GM12878 (cell line): ENCODE measurements around the gene PDE11A. TPM values are rescaled to one million over a fixed set of nuclear protein-coding genes. Genes with fewer than 3 reads are reported as not detected.

Source experiments
- ATAC-seq: fragments of 200-7000 bp; cut with Tn5 transposase; 3 replicates; pipeline ENCODE4 v1.9.1; 2020; ENCODE audit warnings: mild to moderate bottlenecking, moderate library complexity
- BruUV-seq: library from RNA; stranded (reverse); fragments of 400-500 nt; replicated peaks from 2 replicates; lab custom pipeline; 2021; lab: Mats Ljungman, UMichigan
- CTCF ChIA-PET: fragments of 300-600 bp; sonication (Branson Sonifier 250); formaldehyde crosslinking; extraction: SDS; loops from one replicate; lab custom pipeline; 2021; ENCODE audit warnings: inconsistent platforms; lab: Yijun Ruan, JAX
- POLR2A ChIA-PET: fragments of 350-600 bp; formaldehyde crosslinking; extraction: SDS; loops from one replicate; lab custom pipeline; 2021; ENCODE audit warnings: inconsistent platforms; lab: Charles Lee
- RAD21 ChIA-PET: fragments of 300-600 bp; sonication (Branson Sonifier 250); formaldehyde crosslinking; loops from one replicate; lab custom pipeline; 2023; ENCODE audit warnings: antibody characterized with exemption; ENCODE audit not compliant: unreplicated experiment; lab: Charles Lee
- SMC1A ChIA-PET: fragments of 300-600 bp; sonication (Branson Sonifier 250); formaldehyde crosslinking; loops from one replicate; lab custom pipeline; 2023; ENCODE audit not compliant: unreplicated experiment, uncharacterized antibody; lab: Charles Lee
- DNase-seq: peaks from one replicate; pipeline ENCODE4 v3.0.0-alpha.2; 2011; ENCODE audit warnings: low read depth, low spot score
- FAIRE-seq: peaks from 3 replicates; lab custom pipeline; 2011; peaks lifted over from hg19 to GRCh38; lab: Jason Lieb, UNC
- H2AFZ ChIP-seq: 2 replicates; pipeline ENCODE4 v1.6.0; 2011; ENCODE audit warnings: low read depth, low read length, control low read depth; ENCODE audit not compliant: control insufficient read depth
- H3K27ac ChIP-seq: 2 replicates; pipeline ENCODE4 v1.5.1; 2011; ENCODE audit warnings: control low read depth; ENCODE audit not compliant: control insufficient read depth, insufficient read depth
- H3K27me3 ChIP-seq, 2 experiments: replicated peaks in 1 of 2; 2 replicates each; pipeline versions ENCODE4 v1.6.0 to v1.6.1; 2011; ENCODE audit warnings: low read length in 1 of 2; ENCODE audit not compliant: control insufficient read depth in 2 of 2, insufficient read depth in 2 of 2
- H3K36me3 ChIP-seq, 2 experiments: 2 replicates each; pipeline ENCODE4 v1.5.1; 2011; ENCODE audit warnings: low read length in 1 of 2; ENCODE audit not compliant: control insufficient read depth in 2 of 2, insufficient read depth in 2 of 2
- H3K4me1 ChIP-seq: 2 replicates; pipeline ENCODE4 v1.6.1; 2011; ENCODE audit warnings: mild to moderate bottlenecking, low read length, moderate library complexity, mixed read lengths; ENCODE audit not compliant: control insufficient read depth, insufficient read depth
- H3K4me2 ChIP-seq: 2 replicates; pipeline ENCODE4 v1.6.0; 2011; ENCODE audit warnings: control low read depth; ENCODE audit not compliant: control insufficient read depth, insufficient read depth
- H3K4me3 ChIP-seq: fragments of 200-600 bp; sonication (generic); 2 replicates; pipeline ENCODE4 v1.5.1; 2016
- H3K79me2 ChIP-seq: 2 replicates; pipeline ENCODE4 v1.6.0; 2011; ENCODE audit warnings: low read length; ENCODE audit not compliant: control insufficient read depth, insufficient read depth
- H3K9ac ChIP-seq: 2 replicates; pipeline ENCODE4 v1.8.0; 2011; ENCODE audit warnings: low read length, control low read depth, mixed read lengths; ENCODE audit not compliant: control insufficient read depth, insufficient read depth
- H3K9me3 ChIP-seq: replicated peaks from 3 replicates; pipeline ENCODE4 v1.5.1; 2011; ENCODE audit warnings: mild to moderate bottlenecking, low read length; ENCODE audit not compliant: control insufficient read depth, insufficient read depth
- H4K20me1 ChIP-seq: 2 replicates; pipeline ENCODE4 v1.6.0; 2011; ENCODE audit not compliant: control insufficient read depth, insufficient read depth
- ASH2L ChIP-seq: fragments of 300-600, 200-600 bp; sonication (generic); IDR thresholded peaks from 2 replicates; pipeline ENCODE4 v1.6.1; 2017; ENCODE audit warnings: low read depth, mild to moderate bottlenecking, borderline replicate concordance
- BHLHE40 ChIP-seq, 2 experiments: fragments of 450-650 bp in 1 of 2; IDR thresholded peaks; 2 replicates each; pipeline ENCODE4 v1.6.1; 2011 to 2017; ENCODE audit warnings: low read depth in 2 of 2, borderline replicate concordance in 1 of 2, improper control_type of control experiment in 1 of 2, low read length in 1 of 2, mild to moderate bottlenecking in 1 of 2
- BRCA1 ChIP-seq: IDR thresholded peaks from 2 replicates; pipeline ENCODE4 v1.6.1; 2011; ENCODE audit warnings: low read depth, low read length, improper control_type of control experiment
- CBX3 ChIP-seq: fragments of 200-600 bp; sonication (generic); IDR thresholded peaks from 2 replicates; pipeline ENCODE4 v1.6.1; 2016; ENCODE audit warnings: low read depth, borderline replicate concordance
- CHD2 ChIP-seq: IDR thresholded peaks from 2 replicates; pipeline ENCODE4 v1.6.1; 2011; ENCODE audit warnings: low read depth, low read length, improper control_type of control experiment, borderline replicate concordance
- CREB1 ChIP-seq: IDR thresholded peaks from 2 replicates; pipeline ENCODE4 v1.6.1; 2012; ENCODE audit warnings: low read depth, mild to moderate bottlenecking, inconsistent platforms
- CREM ChIP-seq: IDR thresholded peaks from 2 replicates; pipeline ENCODE4 v1.6.1; 2014; ENCODE audit warnings: antibody characterized with exemption, low read depth
- EGR1 ChIP-seq, 2 experiments: IDR thresholded peaks; 1 replicate in 1 of 2; 2 replicates in 1 of 2; pipeline ENCODE4 v1.6.1; 2011 to 2012; ENCODE audit warnings: low read depth in 2 of 2, low read length in 2 of 2, borderline replicate concordance in 1 of 2, mild to moderate bottlenecking in 1 of 2, moderate library complexity in 1 of 2
- EP300 ChIP-seq, 2 experiments: fragments of 150-350 bp in 1 of 2; IDR thresholded peaks; 2 replicates each; pipeline ENCODE4 v1.6.1; 2011 to 2012; ENCODE audit warnings: low read depth in 2 of 2, low read length in 2 of 2, borderline replicate concordance in 1 of 2, improper control_type of control experiment in 1 of 2, inconsistent platforms in 1 of 2; ENCODE audit not compliant: control insufficient read depth in 1 of 2
- IKZF1 ChIP-seq: fragments of 450-650 bp; conservative IDR thresholded peaks from 2 replicates; pipeline ENCODE4 v1.6.1; 2017; ENCODE audit warnings: antibody characterized with exemption, mild to moderate bottlenecking
- IRF5 ChIP-seq: fragments of 450-650 bp; IDR thresholded peaks from 2 replicates; pipeline ENCODE4 v1.6.1; 2017; ENCODE audit warnings: borderline replicate concordance
- NBN ChIP-seq: fragments of 450-650 bp; IDR thresholded peaks from 2 replicates; pipeline ENCODE4 v1.6.1; 2016
- NFYA ChIP-seq: IDR thresholded peaks from 2 replicates; pipeline ENCODE4 v1.6.1; 2011; ENCODE audit warnings: low read depth, mild to moderate bottlenecking, low read length, improper control_type of control experiment, borderline replicate concordance
- SREBF1 ChIP-seq: IDR thresholded peaks from 2 replicates; pipeline ENCODE4 v1.6.1; 2012; ENCODE audit warnings: mild to moderate bottlenecking, low read length
- SUZ12 ChIP-seq: fragments of 200-600 bp; sonication (generic); IDR thresholded peaks from one replicate; pipeline ENCODE4 v1.6.1; 2018; ENCODE audit warnings: antibody characterized with exemption, mild to moderate bottlenecking; ENCODE audit not compliant: unreplicated experiment
- YY1 ChIP-seq: IDR thresholded peaks from 2 replicates; pipeline ENCODE4 v1.6.1; 2011; ENCODE audit warnings: low read depth, mild to moderate bottlenecking, low read length
- ZBED1 ChIP-seq: IDR thresholded peaks from 2 replicates; pipeline ENCODE4 v1.6.1; 2016; ENCODE audit warnings: borderline replicate concordance
- WGBS: methylation state at CpG from one replicate; pipeline ENCODE4 v1.1.6; 2016; ENCODE audit warnings: low lambda C conversion rate; ENCODE audit not compliant: insufficient replicate concordance, insufficient coverage; ENCODE audit errors: missing lambda C conversion rate; 5-methylcytosine and 5-hydroxymethylcytosine counted together
- in situ Hi-C: fragments of 300-500 bp; cut with MboI; formaldehyde crosslinking; loops from 9 replicates; pipeline ENCODE4 v1.14.3; 2018; ENCODE audit warnings: mixed read lengths
- intact Hi-C: fragments of 100-400 bp; cut with micrococcal nuclease; formaldehyde crosslinking; loops from one replicate; pipeline ENCODE4 v1.14.2; 2022; ENCODE audit not compliant: unreplicated experiment
- polyA plus RNA-seq, 11 experiments: library from polyadenylated mRNA; depleted of rRNA in 4 of 11; unstranded in 6 of 11; stranded (reverse) in 5 of 11; fragments of >200 nt; fragmentation: Nextera tagmentation in 4 of 11; fragmentation: Illumina TruSeq in 1 of 11; extraction: Ambion mirVana in 4 of 11; extraction: Trizol in 1 of 11; gene quantifications; 1 replicate in 1 of 11; 2 replicates in 10 of 11; pipeline versions ENCODE4 v1.2.1 to v1.2.3, GENCODE V29; 2011 to 2016; ENCODE audit warnings: inconsistent platforms in 2 of 11, missing spikeins in 2 of 11, low read depth in 1 of 11
- total RNA-seq, 4 experiments: library from RNA; depleted of rRNA in 3 of 4; stranded (reverse); fragments of >200 nt in 3 of 4; fragmentation: Illumina TruSeq in 1 of 4; extraction: Trizol in 1 of 4; gene quantifications; 2 replicates each; pipeline versions ENCODE4 v1.2.1 to v1.2.3, GENCODE V29; 2013 to 2021
- TF ChIP-seq, protein P1 (sequence below): IDR thresholded peaks from 2 replicates; pipeline ENCODE4 v1.6.1; 2012; ENCODE audit warnings: low read depth, low read length, improper control_type of control experiment
- TF ChIP-seq, protein P2 (sequence below): fragments of 450-650 bp; IDR thresholded peaks from 2 replicates; pipeline ENCODE4 v1.6.1; 2016; ENCODE audit warnings: mild to moderate bottlenecking
- TF ChIP-seq, protein P3 (sequence below): fragments of 450-650 bp; IDR thresholded peaks from 2 replicates; pipeline ENCODE4 v1.6.1; 2017; ENCODE audit warnings: low read depth, mild to moderate bottlenecking, moderate library complexity

Gene PDE11A
- total and polyA plus RNA-seq, 10 of the 15 experiments (the other 5 are each of a cell fraction or from before 2014, with no cell fraction given) = 0.01 to 0.17 (median 0.06) TPM; not detected in 5

DNA sequence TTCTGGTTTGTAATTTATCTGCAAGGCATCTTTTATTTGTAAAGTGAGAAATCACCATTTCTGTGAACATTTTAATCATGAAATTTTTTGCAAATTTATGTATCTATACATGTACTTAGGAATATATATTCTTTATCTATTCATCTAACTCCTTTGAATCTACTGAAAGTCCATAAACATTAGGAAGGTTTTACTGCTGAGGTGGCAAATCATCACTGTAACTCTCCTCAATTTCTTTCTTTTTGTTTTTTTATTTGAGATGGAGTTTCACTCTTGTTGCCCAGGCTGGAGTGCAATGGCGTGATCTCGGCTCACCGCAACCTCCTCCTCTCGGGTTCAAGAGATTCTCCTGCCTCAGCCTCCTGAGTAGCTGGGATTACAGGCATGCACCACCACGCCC lies 383.7 kb downstream of the PDE11A start (continued):
- TF ChIP-seq, protein P1, sequence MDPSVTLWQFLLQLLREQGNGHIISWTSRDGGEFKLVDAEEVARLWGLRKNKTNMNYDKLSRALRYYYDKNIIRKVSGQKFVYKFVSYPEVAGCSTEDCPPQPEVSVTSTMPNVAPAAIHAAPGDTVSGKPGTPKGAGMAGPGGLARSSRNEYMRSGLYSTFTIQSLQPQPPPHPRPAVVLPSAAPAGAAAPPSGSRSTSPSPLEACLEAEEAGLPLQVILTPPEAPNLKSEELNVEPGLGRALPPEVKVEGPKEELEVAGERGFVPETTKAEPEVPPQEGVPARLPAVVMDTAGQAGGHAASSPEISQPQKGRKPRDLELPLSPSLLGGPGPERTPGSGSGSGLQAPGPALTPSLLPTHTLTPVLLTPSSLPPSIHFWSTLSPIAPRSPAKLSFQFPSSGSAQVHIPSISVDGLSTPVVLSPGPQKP = no peak
- TF ChIP-seq CREB1 (no peak), SUZ12 (no peak), CBX3 (no peak), CREM (no peak), NFYA (no peak)

GRCh38 chr2:177683661-177684069 lies 388.9 kb downstream of the PDE11A start:
- Histone ChIP-seq H3K9me3 (no peaks in the 10 kb centered on the region), H3K4me2 (no peak overlapping the region), H3K4me3 (no peak overlapping the region), H3K9ac (no peak overlapping the region), H3K4me1 (no peaks in the 10 kb centered on the region), H3K27ac (no peak overlapping the region), H3K79me2 (no peaks in the 10 kb centered on the region), H2AFZ (no peak overlapping the region), H4K20me1 (no peaks in the 10 kb centered on the region), H3K27me3 (no peaks in the 10 kb centered on the region), H3K36me3 (no peaks in the 10 kb centered on the region)
- no peak for DNase-seq
- WGBS = 2% methylated on average over 2 of the region's 2 CpGs
- CTCF ChIA-PET = no interaction called here
- no TSS peak for BruUV-seq
- POLR2A ChIA-PET = no interaction called here
- ATAC-seq = no peak
- SMC1A ChIA-PET = no interaction called here
- in situ Hi-C loops = no loop called here
- intact Hi-C loops = no loop called here
- RAD21 ChIA-PET = no interaction called here
- no peak for FAIRE-seq
- TF ChIP-seq ZBED1 (no peak), YY1 (no peak), EGR1 (IDR thresholded peaks at IDR 0.05; ENCODE audit: borderline replicate concordance in 1 of 2, low read depth in 2 of 2, low read length in 2 of 2) (no peak), IKZF1 (no peak), NBN (no peak), BRCA1 (no peak), BHLHE40 (IDR thresholded peaks at IDR 0.05; ENCODE audit: borderline replicate concordance in 1 of 2, low read depth in 2 of 2, low read length in 1 of 2) (no peak), SREBF1 (no peak), ASH2L (no peak), EP300 (IDR thresholded peaks at IDR 0.05; ENCODE audit: borderline replicate concordance in 1 of 2, control insufficient read depth in 1 of 2, low read depth in 2 of 2, low read length in 2 of 2) (no peak), CREM (no peak), CHD2 (no peak), IRF5 (no peak)
- TF ChIP-seq, protein P2, sequence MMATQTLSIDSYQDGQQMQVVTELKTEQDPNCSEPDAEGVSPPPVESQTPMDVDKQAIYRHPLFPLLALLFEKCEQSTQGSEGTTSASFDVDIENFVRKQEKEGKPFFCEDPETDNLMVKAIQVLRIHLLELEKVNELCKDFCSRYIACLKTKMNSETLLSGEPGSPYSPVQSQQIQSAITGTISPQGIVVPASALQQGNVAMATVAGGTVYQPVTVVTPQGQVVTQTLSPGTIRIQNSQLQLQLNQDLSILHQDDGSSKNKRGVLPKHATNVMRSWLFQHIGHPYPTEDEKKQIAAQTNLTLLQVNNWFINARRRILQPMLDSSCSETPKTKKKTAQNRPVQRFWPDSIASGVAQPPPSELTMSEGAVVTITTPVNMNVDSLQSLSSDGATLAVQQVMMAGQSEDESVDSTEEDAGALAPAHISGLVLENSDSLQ = no peak
- TF ChIP-seq, protein P3, sequence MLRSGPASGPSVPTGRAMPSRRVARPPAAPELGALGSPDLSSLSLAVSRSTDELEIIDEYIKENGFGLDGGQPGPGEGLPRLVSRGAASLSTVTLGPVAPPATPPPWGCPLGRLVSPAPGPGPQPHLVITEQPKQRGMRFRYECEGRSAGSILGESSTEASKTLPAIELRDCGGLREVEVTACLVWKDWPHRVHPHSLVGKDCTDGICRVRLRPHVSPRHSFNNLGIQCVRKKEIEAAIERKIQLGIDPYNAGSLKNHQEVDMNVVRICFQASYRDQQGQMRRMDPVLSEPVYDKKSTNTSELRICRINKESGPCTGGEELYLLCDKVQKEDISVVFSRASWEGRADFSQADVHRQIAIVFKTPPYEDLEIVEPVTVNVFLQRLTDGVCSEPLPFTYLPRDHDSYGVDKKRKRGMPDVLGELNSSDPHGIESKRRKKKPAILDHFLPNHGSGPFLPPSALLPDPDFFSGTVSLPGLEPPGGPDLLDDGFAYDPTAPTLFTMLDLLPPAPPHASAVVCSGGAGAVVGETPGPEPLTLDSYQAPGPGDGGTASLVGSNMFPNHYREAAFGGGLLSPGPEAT = no peak
